ENCODE results near the gene ZBTB7C.

DNA sequence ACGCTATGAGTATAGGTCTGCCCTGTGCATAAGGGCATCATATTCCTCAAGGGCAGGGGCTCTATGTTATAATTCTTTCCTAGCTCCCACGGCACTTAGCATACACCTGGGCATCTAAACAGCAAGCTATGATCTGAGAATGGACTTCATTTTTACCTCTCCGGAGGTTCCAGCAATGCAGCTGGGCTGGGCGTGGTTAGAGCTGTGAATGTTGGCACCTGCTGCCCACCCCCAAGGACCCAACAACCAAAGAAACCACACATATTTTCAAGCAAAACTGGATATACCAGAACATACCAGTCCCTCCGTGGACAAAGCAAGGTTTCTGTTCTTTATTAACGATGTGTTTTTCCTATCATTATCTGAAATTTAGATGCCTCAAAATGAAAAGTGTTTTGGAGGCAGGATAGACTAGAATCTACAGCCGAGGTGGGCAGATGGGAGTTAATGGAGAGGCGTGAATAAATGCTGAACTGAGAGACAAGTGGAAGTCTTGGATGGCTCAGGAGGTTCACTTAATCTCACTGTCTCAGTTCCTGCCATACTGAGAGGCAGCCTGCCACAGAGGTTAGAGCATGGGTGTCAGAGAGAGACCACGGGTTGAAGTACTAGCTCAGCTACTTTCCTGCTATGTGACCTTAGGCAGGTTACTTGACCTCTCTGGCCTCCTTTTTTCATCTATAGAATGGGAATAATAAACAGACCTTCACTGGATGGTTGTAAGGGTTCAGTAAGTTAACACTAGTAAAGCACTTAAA lies 292.1 kb downstream of the ZBTB7C start:
- TF ChIP-seq POLR2A (IDR thresholded peaks at IDR 0.05) = no peak
- TF ChIP-seq, protein P1, sequence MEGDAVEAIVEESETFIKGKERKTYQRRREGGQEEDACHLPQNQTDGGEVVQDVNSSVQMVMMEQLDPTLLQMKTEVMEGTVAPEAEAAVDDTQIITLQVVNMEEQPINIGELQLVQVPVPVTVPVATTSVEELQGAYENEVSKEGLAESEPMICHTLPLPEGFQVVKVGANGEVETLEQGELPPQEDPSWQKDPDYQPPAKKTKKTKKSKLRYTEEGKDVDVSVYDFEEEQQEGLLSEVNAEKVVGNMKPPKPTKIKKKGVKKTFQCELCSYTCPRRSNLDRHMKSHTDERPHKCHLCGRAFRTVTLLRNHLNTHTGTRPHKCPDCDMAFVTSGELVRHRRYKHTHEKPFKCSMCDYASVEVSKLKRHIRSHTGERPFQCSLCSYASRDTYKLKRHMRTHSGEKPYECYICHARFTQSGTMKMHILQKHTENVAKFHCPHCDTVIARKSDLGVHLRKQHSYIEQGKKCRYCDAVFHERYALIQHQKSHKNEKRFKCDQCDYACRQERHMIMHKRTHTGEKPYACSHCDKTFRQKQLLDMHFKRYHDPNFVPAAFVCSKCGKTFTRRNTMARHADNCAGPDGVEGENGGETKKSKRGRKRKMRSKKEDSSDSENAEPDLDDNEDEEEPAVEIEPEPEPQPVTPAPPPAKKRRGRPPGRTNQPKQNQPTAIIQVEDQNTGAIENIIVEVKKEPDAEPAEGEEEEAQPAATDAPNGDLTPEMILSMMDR (IDR thresholded peaks at IDR 0.05) = no peak

Data from body of pancreas (tissue), 4 donors.